Neuron (in vitro differentiated cells): ENCODE results near the gene RGS4.
"Not testable (repeated sequence)": the region's sequence is repeated elsewhere in the genome, so short reads cannot be mapped to it uniquely, and the experiment has no call there.

Experiments used
- H2AFZ ChIP-seq: one replicate; pipeline ENCODE4 v1.6.1; 2013; ENCODE audit warnings: low read depth, mild to moderate bottlenecking, inconsistent platforms, low read length, moderate library complexity
- H3K27me3 ChIP-seq: one replicate; pipeline ENCODE4 v1.6.1; 2013; ENCODE audit warnings: low read length; ENCODE audit not compliant: insufficient read depth
- H3K36me3 ChIP-seq: one replicate; pipeline ENCODE4 v1.6.1; 2013; ENCODE audit warnings: low read length; ENCODE audit not compliant: insufficient read depth
- H3K4me1 ChIP-seq: one replicate; pipeline ENCODE4 v1.6.1; 2013; ENCODE audit warnings: low read length; ENCODE audit not compliant: insufficient read depth
- H3K4me3 ChIP-seq: 2 replicates; pipeline ENCODE4 v1.5.1; 2013; ENCODE audit warnings: mild to moderate bottlenecking, low read length, moderate library complexity
- H3K9me3 ChIP-seq: one replicate; pipeline ENCODE4 v1.6.1; 2013; ENCODE audit warnings: low read length

RGS4 gene

DNA sequence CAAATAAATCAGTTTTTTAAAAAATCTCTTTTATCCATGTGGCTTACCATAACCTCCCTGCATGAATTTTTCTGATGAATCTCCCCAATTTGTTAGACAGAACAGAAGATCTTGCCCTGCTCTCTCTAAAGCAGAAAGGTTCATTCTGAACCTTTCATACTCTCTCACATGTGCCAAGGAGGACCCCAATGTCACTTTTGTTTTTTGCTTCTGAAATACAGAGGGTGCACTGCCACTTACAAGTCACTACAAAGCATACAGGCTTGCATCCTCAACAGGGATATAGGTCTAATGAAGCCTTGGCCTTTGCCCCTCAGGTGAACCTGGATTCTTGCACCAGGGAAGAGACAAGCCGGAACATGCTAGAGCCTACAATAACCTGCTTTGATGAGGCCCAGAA, 4.8 kb downstream of the RGS4 start:
- Histone ChIP-seq H3K4me3 (no peak overlapping the region), H3K36me3 (no peaks in the 10 kb centered on the region), H3K27me3 (peaks cover 2% of the 10 kb centered on the region), H3K9me3 (no peaks in the 10 kb centered on the region), H2AFZ (no peak overlapping the region), H3K4me1 (peaks cover under 1% of the 10 kb centered on the region)

DNA sequence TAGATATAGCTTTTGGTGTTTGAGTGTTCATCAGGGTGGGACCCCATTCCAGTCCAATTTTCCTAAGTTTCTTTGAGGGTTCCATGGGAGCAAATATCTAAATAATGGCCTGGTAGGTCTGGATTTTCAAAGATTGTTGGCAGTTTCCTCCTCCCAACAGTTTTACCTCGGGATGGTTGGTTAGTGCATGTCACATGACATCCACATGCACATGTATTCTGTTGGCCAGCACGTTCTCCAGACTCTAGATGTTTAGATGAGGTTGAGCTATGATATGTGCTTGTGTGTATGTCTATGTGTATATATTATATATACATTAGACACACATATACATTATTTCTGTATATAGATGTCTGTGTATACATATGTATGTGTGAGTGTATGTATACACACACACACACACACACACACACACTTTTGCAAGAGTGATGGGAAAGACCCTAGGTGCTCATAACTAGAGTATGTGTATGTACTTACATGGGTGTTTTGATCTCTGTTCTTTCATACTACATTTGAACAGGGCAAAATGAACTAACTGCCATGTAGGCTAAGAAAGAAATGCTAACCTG, 5.6 kb downstream of the RGS4 start:
- no peaks in the 10 kb centered on the region for H3K36me3 ChIP-seq
- peaks cover 2% of the 10 kb centered on the region for H3K27me3 ChIP-seq
- H3K9me3 ChIP-seq: no peaks in the 10 kb centered on the region
- H2AFZ ChIP-seq: no peak overlapping the region
- no peaks in the 10 kb centered on the region for H3K4me1 ChIP-seq
- H3K4me3 ChIP-seq: no peak overlapping the region

DNA sequence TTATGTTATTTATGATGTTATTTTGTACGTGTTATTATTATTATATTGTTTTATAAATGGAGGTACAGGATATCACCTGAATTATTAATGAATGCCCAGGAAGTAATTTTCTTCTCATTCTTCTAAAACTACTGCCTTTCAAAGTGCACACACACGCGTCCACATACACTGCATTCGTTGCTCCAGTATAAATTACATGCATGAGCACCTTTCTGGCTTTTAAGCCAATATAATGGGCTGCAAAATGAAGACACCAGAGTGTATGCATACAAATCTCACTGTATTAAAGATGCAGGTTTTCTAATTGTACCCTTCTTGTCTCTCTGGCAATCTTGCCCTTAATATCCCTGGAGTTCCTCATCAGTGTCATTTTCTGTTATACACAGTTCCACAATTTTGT, 6.9 kb downstream of the RGS4 start:
- Histone ChIP-seq H2AFZ (no peak overlapping the region), H3K27me3 (peaks cover 2% of the 10 kb centered on the region), H3K4me3 (no peak overlapping the region), H3K36me3 (no peaks in the 10 kb centered on the region), H3K4me1 (no peaks in the 10 kb centered on the region), H3K9me3 (no peaks in the 10 kb centered on the region)

DNA sequence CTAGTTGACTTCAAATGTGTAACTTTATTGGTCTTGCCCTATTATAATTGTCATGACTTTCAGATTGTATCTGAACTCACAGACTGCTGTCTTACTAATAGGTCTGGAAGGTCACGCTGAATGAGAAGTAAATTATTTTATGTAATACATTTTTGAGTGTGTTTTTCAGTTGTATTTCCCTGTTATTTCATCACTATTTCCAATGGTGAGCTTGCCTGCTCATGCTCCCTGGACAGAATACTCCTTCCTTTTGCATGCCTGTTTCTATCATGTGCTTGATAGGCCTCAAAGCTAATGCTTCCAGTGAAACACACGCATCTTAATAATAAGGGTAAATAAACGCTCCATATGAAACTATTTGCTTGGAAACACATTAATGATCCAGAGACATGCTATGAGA, 7.3 kb downstream of the RGS4 start:
- no peak overlapping the region for H2AFZ ChIP-seq
- H3K4me3 ChIP-seq: no peak overlapping the region
- H3K4me1 ChIP-seq: no peaks in the 10 kb centered on the region
- peaks cover 2% of the 10 kb centered on the region for H3K27me3 ChIP-seq
- H3K36me3 ChIP-seq: no peaks in the 10 kb centered on the region
- H3K9me3 ChIP-seq: no peaks in the 10 kb centered on the region

DNA sequence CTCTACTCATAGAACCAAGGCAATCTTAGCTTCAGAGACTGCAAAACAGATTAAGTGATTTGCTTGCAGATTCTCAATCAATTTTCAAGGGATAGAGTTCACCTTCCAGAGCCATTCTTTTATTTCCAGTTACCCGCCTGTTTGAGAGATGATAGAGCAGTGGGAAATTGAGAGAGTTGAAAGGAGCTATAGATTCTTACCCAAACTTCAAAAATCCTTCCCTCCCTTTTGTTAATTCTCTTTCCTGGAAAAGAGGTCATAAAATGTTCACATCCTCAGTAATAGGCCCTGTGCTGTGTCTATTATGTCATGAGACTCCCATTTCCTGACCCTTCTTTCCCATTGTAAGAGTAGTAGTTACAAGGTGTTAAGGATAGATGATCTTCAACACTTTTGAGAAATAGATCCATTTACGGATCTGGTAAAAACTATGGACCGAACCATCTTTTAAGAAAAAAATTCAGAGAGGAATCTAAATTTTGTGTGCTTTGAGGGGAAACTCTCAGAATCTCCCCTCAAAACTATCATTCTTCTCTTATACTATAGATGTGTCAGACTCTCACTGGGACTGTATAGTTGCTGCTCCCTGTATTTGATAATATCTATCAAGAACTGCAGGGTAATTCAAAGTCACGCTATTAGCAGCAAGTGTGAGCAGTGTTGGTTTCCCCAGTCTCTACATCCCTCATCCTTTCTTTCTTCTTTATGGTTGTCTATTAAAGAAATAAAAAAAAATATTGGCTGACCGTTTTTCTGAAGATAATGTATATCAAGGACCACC, 8.0 kb downstream of the RGS4 start:
- H2AFZ ChIP-seq: no peak overlapping the region
- H3K9me3 ChIP-seq: no peaks in the 10 kb centered on the region
- no peak overlapping the region for H3K4me3 ChIP-seq
- H3K27me3 ChIP-seq: peaks cover 2% of the 10 kb centered on the region
- no peaks in the 10 kb centered on the region for H3K36me3 ChIP-seq
- no peaks in the 10 kb centered on the region for H3K4me1 ChIP-seq

DNA sequence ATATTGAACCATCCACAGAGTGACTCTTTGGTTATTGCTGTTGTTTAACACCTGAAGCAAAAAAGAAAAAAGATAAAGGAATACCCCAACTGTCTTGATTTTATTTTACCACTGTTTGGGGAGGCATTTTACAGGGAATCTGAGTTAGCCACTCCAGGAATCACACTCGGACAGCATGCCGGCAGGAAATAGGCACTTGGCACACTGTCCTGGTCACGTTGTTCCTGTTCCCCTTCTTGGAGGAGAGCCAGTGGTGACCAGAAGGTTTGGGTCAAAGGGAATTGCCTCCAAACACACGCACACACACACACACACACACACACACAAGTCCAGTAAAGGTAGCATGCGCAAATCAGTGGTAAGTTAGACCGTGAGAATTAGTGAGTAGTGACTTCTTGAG, 13.8 kb downstream of the RGS4 start:
- Histone ChIP-seq H2AFZ (no peak overlapping the region), H3K36me3 (no peaks in the 10 kb centered on the region), H3K9me3 (no peaks in the 10 kb centered on the region), H3K4me3 (no peak overlapping the region), H3K4me1 (no peaks in the 10 kb centered on the region), H3K27me3 (no peaks in the 10 kb centered on the region)

DNA sequence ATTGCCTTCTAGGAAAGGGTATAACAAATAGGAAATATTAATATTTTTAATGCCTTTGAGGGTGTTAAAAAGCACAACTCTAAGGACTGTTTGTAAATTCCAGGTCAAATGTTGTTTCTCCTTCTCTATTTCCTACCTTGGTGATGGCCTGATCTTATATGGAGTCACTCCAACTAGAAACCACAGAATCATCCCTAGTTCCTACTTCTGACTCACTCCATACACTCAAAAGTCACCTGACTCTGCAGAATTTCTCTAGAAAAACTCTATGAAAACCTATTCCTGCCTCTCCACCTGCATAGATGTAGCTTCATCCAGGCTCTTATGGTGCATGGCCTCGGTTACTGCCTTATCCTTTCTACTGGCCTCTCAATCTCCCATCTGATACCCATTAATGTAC, 14.5 kb downstream of the RGS4 start:
- Histone ChIP-seq H3K4me3 (no peak overlapping the region), H3K27me3 (no peaks in the 10 kb centered on the region), H3K4me1 (no peaks in the 10 kb centered on the region), H3K36me3 (no peaks in the 10 kb centered on the region), H2AFZ (no peak overlapping the region), H3K9me3 (no peaks in the 10 kb centered on the region)

DNA sequence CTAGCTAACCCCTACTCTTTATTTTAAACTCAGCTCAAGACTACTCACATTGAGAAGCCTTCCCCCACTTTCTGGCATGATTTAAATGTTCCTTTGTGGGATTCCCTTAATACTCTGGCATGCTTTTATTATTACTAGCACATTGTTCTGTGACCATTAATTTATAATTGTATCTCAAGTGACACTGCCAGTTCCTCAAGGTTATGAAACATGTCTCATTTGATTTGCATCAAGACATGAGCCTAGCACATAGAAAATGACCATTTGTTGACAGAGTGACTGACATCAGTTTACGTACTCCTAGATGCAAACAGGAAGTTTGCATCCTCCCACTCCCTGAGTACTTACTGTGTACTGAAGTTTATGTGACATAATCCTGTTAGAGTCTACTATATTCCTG, 15.2 kb downstream of the RGS4 start:
- H3K4me1 ChIP-seq: no peaks in the 10 kb centered on the region
- H3K27me3 ChIP-seq: no peaks in the 10 kb centered on the region
- no peak overlapping the region for H2AFZ ChIP-seq
- H3K4me3 ChIP-seq: no peak overlapping the region
- no peaks in the 10 kb centered on the region for H3K36me3 ChIP-seq
- no peaks in the 10 kb centered on the region for H3K9me3 ChIP-seq

DNA sequence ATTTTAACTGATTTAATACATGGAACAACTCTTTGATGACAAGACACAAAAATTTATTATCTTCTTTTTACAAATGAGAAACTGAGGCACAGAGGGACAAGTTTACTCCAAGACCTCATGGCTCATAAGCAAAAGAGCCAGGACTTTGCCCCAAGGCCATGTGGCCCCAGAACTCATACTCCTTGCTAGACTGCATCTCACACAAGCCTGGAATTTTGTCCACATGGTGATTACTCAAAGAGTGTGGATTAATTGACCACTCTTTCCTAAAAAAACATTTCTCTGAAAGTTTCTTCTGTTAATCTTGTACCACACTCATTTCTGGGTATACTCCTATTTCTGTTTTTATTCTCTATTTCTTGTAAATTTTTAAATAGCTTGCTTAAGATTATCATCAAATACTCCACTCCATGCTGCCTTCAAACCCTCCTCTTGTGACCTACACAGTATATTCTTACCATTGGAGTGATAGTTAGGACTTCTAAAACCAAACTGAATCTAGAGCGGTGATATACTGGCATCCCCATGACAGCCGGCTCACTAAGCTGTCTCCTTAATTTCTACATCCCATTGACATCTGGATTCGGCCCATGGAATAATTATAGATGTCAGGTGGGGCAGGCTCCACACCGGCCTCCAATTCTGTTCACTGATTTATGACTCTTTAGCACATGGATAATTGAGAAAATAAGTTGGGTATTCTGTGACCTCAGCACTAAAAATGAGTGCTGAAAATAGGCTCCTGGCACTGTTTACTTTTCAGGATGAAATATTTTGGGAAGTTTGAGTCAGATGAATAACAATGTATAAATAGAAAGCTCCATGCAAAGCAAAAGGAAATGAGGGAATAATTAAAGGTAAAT, 16.1 kb downstream of the RGS4 start:
- Histone ChIP-seq H3K9me3 (no peaks in the 10 kb centered on the region), H3K4me1 (no peaks in the 10 kb centered on the region), H2AFZ (no peak overlapping the region), H3K27me3 (no peaks in the 10 kb centered on the region), H3K4me3 (no peak overlapping the region), H3K36me3 (no peaks in the 10 kb centered on the region)

DNA sequence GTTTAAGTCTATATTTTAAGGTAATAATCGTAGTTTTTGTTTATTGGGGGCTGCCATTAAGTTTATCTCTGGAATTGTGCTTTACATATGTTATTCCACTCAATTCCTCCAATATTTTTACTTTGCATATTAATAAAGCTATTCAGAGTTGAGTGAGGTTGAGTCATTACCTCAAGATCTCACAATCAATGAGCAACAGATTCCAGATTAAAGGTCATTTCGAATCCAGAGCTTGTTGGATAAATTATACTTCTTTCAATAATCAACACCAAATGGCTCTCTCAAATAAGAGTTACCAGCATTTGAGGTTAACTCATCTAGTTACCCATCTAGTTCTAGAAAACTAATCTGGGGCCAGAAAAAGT, 16.7 kb downstream of the RGS4 start:
- no peaks in the 10 kb centered on the region for H3K27me3 ChIP-seq
- no peaks in the 10 kb centered on the region for H3K36me3 ChIP-seq
- H2AFZ ChIP-seq: no peak overlapping the region
- no peak overlapping the region for H3K4me3 ChIP-seq
- H3K4me1 ChIP-seq: no peaks in the 10 kb centered on the region
- no peaks in the 10 kb centered on the region for H3K9me3 ChIP-seq

DNA sequence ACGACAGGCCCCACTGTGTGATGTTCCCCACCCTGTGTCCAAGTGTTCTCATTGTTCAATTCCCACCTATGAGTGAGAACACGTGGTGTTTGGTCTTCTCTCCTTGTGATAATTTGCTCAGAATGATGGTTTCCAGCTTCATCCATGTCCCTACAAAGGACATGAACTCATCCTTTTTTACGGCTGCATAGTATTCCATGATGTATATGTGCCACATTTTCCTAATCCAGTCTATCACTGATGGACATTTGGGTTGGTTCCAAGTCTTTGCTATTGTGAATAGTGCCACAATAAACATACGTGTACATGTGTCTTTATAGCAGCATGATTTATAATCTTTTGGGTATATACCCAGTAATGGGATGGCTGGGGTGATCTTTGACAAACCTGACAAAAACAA, 20.0 kb downstream of the RGS4 start:
- not testable (repeated sequence) for H3K4me3 ChIP-seq, H3K4me1 ChIP-seq, H3K9me3 ChIP-seq, H3K27me3 ChIP-seq, H3K36me3 ChIP-seq, H2AFZ ChIP-seq

DNA sequence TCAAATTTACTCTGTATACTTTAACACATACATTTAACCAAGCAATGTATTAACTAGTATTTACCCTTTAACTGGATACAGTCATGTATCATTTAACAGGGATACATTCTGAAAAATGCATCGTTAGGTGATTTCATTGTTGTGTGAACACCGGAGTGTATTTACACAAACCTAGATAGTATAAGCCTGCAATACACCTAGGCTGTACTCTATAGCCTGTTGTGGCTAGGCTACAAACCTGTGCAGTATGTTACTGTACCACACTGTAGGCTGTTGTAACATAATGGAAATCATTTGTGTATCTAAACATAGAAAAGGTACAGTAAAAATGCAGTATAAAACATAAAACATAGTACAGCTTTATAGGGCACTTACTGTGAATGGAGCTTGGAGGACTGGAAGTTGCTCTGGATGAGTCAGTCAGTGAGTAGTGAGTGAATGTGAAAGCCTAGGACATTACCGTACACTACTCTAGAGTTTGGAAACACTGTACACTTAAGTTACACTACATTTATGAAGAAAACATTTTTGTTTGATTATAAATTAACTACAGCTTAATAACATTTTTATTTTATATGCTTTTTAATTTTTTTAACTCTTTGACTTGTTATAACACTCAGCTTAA, 21.3 kb downstream of the RGS4 start:
- H3K4me3 ChIP-seq: no peak overlapping the region
- H3K36me3 ChIP-seq: no peaks in the 10 kb centered on the region
- H3K9me3 ChIP-seq: no peaks in the 10 kb centered on the region
- peaks cover 4% of the 10 kb centered on the region for H3K4me1 ChIP-seq
- no peaks in the 10 kb centered on the region for H3K27me3 ChIP-seq
- H2AFZ ChIP-seq: no peak overlapping the region

DNA sequence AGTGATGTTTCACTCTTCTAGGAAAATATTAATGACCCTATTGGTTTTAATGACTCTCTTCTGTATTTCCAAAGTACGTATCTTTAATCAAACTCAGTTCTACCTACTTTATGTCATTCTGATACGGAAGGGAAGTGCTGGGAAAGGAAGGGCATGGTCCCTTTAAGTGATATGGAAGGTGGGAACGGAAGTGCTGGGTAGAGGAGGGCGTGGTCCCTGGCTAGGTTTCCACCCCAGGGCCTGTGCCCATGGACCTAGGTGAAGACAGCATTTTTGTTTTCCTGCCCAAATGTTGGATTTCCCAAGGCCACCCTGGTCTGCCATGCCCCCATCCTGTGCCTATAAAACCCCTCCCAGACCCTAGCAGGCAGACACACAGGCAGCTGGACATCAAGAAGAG, 24.0 kb downstream of the RGS4 start:
- H3K9me3 ChIP-seq: no peaks in the 10 kb centered on the region
- no peaks in the 10 kb centered on the region for H3K36me3 ChIP-seq
- peaks cover 2% of the 10 kb centered on the region for H3K27me3 ChIP-seq
- no peak overlapping the region for H2AFZ ChIP-seq
- no peak overlapping the region for H3K4me3 ChIP-seq
- peaks cover 4% of the 10 kb centered on the region for H3K4me1 ChIP-seq
